Non-pigmented ciliary epithelial cell (primary cell): ENCODE results near the gene SLC48A1.
"Not testable (repeated sequence)": the region's sequence is repeated elsewhere in the genome, so short reads cannot be mapped to it uniquely, and the experiment has no call there.

Source experiments
- DNase-seq: peaks from one replicate; pipeline ENCODE4 v3.0.0-alpha.2; 2010; ENCODE audit warnings: low read depth

SLC48A1 gene

GRCh38 chr12:47811581-47812484 is 38.8 kb downstream of the SLC48A1 start:
- DNase-seq = no peak

DNA sequence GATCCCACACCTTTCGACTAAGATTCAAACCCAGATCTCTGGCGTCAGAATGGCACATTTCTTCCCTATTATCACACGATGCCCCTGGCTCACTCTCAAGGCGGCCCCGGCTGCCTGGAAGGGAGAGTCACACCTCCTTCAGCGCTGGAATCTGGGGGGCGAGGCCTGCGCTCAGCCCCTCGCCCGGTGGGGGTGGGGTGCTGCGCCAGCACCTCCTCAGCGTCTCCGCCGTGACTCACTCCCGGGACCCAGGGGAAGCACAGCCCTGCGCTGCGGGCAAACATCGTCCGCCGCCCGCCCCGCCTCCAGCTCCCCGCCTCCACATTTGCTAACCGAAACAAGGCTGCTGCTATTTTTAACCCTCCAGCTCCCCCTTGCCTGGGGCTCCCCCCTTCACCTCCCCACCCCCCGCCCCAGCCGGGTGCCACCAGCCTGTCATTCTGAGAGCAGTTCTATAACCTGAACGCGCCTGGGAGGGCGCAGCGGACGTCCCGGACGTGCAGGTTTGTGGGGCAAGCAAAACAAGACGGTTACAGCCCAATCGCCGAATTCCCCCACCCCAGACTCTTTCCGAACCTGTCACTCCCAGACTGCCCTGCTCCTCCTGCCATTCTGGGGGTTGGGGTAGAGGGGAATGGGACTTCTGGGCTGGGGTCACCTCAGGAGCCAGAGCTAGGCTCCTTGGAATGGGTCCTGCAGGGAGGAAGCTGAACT is 39.9 kb downstream of the SLC48A1 start:
- peak; percentile 53 for DNase-seq

- no peak for DNase-seq
Observed at GRCh38 chr12:47813511-47814196, 40.6 kb downstream of the SLC48A1 start.

DNA sequence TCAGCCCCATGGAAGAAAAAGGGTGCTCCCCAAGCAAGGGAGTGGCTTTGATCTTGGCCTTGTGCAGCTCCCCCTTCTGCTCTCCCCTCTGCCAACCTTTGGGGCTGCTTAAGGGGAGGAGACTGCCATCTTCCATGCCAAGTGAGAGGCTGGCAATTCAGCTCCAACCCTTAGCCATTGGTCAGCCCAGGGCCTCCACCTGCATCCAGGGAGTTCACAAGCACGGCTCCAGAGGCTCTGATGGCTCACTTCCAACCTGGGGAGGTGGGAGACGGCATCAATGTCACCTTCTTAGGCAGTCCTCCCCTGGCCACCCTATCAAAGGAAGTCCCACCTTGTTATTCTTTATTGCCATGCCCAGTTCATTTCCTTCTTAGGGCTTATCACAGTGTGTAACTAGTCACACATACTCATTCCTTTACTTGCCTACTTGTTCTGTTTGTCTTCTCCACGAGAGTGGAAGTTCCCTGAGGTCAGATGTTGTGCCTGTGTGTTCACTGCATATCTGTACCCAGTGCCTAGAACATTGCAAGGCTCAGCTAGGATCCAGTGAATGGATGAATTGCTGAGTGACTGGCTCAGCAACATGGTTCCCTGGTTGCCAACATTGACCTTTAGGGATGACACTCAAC is 41.6 kb downstream of the SLC48A1 start:
- DNase-seq = no peak

DNA sequence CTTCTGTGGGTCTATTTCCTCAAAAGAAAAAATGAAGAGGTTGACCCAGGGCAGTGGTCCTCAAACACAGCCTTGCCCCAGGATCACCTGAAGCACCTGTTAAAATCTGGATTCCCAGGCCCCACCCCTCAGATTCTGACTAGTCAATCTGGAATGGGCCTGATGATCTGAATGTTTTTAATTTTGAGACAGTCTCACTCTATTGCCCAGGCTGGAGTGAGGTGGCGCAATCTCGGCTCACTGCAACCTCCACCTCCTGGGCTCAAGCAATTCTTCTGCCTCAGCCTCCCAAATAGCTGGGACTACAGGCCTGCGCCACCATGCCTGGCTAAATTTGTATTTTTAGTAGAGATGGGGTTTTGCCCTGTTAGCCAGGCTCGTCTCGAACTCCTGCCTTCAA is 42.4 kb downstream of the SLC48A1 start:
- DNase-seq = not testable (repeated sequence)

GRCh38 chr12:47816403-47817271 is 43.6 kb downstream of the SLC48A1 start:
- no peak for DNase-seq

GRCh38 chr12:47817272-47818006 is 44.4 kb downstream of the SLC48A1 start:
- DNase-seq = no peak

DNA sequence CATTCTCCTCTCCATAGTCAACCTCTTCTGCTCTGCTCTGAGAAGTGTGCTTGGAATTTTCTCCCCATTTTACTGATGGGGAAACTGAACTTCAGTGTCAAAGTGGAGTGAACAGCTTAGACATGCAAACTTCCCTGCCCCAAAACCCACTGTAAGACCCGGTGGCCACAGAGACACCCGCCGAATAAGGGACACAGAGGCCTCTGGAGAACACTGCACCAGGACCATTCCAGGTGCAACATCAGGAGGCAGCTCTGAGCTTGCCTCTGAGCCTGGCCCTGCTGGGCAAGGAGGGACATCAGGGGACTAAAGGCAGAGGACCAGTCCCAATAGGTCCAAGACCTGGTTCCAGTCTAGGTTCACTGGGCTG is 45.0 kb downstream of the SLC48A1 start:
- DNase-seq = no peak

DNA sequence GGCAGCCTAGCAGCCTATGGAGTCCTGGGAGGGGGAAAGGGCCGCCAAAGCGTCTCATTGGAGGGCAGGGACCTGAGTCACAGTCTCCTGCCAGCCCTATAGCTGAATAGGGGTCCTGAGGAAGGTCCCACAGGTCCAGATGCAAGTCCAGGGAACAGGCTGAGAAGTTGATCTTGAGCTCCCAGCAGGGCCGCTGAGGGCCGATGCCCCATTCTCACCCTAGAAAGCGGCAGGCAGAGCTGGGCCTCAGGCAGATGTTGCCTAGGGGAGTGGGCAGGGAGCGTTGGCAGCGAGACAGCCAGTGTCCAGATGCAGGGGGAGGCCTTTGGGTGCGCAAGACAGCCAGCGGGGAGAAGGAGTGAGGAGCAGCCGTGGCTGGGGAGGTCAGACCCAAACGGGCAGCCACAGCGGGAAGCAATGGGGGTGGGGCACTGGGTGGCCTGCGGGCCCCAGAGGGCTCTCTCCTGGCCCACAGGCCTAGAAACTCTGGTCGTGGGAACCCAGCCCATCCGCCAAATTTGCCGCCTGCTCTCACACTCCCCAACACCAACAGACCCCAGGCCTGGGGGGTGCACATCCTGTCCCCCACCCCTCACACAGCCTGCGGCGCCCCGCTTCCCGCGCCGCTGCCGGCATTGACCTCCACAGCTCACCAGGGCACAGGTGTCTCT is 45.6 kb downstream of the SLC48A1 start:
- DNase-seq = no peak

- no peak for DNase-seq
Observed at GRCh38 chr12:47819138-47819895, 46.3 kb downstream of the SLC48A1 start.

- DNase-seq = no peak
Observed at GRCh38 chr12:47819896-47820630, 47.0 kb downstream of the SLC48A1 start, which contains the start of gene HDAC7. Gene HDAC7 (minus strand): TSS chr12:47819903. CDS start chr12:47819785, 118 bp downstream.

DNA sequence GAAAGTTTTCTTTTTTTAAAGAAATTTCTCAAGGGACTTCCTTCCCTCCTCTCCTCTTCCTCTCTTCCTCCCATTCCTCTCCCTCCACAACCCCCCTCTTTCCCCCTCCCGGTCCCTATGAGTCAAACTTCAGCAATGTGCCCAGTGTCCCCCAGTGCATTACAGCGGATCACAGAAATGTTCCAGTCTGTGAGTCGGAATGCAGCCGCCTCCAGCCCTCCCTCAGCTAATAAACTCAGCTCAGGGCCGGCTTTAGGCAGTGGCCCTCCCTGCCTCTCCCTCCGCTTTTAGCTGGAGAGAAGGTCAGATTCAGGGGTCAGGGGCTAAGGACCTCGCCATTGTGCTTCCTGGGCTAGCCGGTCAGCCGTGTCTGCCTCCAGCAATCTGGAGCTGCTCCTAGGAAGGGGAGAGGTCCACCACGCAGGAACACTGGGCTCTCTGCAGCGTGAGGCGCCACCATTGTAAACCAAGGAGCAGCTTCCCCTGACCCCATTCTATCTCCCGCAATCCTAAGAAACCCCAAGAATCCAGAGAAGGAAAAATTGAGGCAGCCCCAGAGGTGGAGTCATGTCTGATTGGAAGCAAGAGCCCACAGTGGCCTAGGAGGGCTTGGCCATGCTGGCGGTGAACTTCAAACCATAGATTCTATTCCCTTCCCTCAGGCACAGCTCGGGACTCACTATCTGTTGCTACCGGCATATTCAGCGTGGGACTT is 47.8 kb downstream of the SLC48A1 start:
- DNase-seq = peak; percentile 96

DNA sequence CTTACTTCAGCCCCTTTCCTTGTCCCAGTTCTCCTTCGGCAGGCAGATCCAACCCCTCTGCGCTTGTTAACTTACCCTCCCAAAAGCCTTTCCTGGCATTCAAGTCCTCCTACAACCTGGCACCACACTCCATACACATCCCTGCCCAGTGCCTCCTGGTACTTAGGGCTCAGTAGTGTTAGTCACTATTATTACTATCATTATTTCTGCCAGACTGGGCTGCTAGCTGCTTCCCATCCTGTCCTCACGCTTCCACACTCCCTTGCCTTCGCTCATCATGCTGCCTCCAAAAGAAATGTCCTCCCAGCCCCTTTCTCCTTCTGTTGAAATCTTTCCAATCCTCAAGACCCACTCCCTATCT is 48.3 kb downstream of the SLC48A1 start:
- DNase-seq = no peak

- no peak for DNase-seq
Observed at GRCh38 chr12:47822401-47822800, 49.4 kb downstream of the SLC48A1 start.

GRCh38 chr12:47822863-47823262 is 49.8 kb downstream of the SLC48A1 start:
- no peak for DNase-seq

GRCh38 chr12:47823422-47824086 is 50.5 kb downstream of the SLC48A1 start:
- no peak for DNase-seq

DNA sequence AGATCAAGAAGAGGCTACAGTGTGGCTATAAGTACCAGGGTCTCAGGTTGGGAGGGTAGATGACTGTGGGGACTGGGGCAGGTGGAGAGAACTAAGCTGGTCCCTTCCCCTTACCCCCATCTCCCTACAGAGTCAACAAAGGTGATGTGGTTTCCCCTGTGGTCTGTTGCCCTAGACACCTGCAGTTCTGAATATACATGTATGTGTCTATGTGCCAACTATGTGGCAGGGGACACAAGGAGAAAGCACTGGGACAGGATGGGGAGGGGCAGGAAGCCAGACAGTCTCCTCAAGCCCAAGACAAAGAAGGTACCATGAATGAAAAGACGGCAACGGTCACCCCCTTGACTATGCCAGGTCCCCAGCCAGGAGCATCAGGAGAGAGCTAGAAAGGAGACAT is 51.2 kb downstream of the SLC48A1 start:
- DNase-seq = no peak
